Umbilical cord (tissue), 2 donors: ENCODE data around the gene VRTN. TPM values are rescaled to one million over a fixed set of nuclear protein-coding genes. Genes with fewer than 3 reads are reported as not detected.

Experiments
- DNase-seq: peaks from one replicate; pipeline ENCODE4 v3.0.0-alpha.2; 2015; ENCODE audit warnings: low spot score
- total RNA-seq: library from RNA; depleted of rRNA; stranded (reverse); fragments of >200 nt; gene quantifications from one replicate; pipeline ENCODE4 v1.2.3, GENCODE V29; 2014; ENCODE audit warnings: low replicate concordance; ENCODE audit not compliant: insufficient read depth

Gene VRTN
- total RNA-seq, 1 donor from 2014 or later: 1.2 TPM

DNA sequence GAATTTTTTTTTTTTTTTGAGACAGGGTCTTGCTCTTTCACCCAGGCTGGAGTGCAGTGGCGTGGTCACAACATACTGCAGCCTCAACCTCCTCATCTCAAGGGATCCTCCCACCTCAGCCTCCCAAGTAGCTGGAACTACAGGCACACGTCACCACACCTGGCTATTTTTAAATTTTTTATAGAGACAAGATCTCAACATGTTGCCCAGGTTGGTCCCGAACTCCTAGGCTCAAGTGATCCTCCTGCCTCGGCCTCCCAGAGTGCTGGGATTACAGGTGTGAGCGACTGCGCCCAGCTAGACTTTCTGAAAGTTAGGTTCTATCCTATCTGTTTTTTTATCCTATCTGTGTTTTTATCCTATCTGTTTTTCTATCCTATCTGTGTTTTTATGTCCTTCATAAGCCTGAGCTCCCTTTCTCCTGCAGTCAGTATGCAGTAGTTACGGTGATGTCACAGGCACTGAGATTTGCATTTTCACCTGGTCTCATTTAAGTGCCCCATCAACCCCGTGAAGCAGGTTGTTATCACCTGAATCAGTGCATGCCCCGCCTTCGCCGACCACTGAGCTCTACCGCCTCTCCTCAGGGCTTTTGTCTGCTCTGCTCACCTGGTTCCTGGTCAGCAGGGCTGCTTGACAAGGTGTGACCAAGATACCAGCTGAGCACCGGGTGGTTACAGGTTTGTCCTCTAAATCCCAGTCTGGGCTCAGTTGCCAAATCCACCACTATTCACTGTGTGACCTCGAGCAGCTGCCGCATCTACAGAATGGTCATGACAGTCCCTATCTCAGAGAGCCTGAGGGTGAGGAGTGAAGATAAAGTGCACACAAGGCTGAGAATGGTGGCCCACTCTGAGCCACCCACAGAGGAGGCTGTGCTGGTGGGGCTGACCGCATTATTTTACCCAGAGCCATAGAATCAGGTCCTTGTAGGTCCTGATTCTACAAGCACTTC lies 44.6 kb downstream of the VRTN start:
- DNase-seq: no peak

DNA sequence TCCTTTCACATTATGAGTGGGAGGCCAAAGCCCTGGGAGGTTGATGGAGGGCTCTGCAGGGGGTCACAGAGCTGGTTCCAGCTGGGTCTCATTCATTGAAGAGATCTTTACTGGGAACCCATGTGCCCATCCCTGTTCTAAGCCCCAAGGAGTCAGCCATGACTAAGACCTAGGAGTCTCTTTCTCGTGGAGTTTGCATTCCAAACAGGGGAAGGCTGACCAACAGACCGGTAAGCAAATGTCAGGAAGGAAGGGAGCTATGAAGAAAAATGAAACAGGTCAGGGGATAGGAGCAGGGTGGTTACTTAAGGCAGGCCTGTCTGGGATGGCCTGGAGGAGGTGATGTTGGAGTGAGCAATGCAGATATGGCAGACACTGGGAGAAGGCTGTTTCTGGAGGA lies 46.3 kb downstream of the VRTN start:
- no peak for DNase-seq

DNA sequence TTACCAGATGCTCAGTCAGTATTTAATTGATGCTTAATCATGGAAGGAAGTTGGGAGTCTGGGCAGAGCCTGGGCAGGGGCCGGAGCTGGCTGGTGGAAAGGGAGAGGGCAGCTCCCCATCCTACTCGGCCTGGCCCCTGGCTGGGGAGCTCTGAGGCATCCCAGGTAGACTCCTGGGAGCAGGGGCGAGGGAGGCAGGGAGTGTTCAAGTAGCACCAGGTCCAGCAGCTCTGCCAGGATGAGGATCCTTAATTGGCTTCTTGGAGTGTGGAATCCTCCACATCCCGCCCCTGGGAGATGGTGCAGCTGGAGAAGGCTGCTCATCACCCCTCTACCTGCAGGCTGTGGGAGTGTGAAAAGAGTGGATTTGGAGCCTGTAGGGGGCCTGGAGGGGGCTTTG lies 46.8 kb downstream of the VRTN start:
- no peak for DNase-seq

DNA sequence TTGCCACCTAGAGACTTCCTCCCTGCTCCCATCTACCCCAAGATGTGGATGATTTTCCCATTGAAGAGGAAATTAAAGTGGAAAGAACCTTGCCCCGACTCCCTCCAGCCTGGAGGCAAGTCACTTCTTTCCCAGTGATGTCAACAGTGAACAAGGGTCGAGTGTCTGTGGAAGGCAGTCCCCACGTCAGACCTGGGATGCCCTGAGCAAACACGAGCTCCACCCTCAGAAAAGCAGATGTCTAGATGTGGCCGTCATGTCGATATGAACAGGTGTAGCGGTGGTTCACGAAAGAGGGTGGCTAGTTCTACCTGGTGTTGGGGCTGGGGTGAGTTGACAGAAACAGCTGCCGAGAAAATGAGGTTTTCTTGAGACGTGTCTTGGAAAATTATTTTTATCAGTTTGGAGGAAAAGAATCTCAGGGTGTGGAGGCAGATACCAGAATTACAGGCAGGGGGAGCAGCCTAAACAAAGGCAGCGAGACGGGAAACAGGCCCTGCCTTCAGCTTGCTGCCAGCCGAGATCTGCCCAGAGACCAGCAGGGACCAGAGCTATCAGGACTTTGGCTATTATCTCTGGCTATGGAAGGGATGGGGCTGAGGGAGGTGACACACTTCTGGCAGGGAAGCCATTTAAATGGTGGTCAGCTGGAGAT lies 51.9 kb downstream of the VRTN start:
- no peak for DNase-seq

DNA sequence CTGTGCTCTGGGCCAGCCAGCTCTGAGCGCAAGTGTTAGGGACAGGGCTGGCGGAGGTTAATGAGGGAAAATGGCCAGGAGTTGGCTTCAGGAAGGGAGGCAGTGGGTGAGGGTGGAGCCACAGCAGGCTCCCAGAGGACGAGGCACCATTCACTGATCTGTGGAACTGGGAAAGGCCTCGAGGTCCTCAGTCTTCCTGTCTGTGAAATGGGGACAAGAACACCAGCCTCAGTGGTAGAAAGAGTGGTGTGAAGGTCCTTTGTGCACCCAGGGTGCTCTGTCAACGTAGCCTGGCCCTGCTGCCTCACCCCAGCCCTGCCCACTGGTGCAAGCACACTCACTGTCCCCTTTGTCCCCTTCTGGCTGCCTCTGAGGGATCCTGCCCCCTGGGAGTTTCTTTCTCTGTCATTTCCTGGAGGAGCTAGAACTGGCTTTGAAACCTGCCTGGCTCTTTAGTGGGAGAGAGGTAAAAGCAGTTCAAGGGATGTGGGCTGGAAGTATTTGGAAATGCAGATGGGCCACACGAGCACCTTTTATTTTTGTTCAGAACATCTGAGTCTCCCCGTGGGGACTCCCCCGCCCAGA lies 52.7 kb downstream of the VRTN start:
- DNase-seq: no peak

DNA sequence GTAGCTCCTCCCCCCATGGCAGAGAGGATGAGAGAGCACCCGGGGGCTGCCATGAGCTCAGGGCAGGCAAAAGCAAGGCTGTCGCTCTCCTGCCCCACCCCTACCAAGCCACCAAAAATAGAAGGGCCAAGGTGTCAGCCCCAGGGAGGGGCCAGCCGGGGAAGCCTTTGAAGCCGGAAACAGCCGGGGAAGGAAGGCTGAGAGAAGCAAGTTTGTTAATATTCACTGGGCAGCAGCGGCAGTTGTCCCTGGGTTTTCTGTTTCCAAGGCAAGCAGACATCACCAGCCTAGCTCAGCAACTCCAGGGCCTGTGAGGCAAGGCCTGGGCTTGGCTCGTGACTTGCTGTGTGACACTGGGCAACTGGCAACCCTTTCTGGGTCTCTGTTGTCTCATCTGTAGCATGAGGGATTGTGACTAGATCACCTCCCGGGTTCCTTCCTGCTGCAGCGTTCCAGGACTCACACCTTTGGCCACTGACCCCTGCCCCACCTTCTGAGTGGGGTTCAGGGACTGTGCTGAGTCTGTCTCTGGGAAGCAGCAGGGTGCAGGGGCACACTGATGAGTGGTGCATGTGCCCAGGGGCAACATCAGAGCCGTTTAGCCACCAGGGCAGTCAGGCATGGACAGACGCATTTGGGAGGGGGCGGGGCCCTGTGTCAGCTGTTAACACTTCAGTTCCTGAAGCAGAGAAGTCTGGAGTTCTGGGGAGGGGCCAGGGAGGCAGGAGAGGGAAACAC lies 53.4 kb downstream of the VRTN start:
- DNase-seq: peak; percentile 19

DNA sequence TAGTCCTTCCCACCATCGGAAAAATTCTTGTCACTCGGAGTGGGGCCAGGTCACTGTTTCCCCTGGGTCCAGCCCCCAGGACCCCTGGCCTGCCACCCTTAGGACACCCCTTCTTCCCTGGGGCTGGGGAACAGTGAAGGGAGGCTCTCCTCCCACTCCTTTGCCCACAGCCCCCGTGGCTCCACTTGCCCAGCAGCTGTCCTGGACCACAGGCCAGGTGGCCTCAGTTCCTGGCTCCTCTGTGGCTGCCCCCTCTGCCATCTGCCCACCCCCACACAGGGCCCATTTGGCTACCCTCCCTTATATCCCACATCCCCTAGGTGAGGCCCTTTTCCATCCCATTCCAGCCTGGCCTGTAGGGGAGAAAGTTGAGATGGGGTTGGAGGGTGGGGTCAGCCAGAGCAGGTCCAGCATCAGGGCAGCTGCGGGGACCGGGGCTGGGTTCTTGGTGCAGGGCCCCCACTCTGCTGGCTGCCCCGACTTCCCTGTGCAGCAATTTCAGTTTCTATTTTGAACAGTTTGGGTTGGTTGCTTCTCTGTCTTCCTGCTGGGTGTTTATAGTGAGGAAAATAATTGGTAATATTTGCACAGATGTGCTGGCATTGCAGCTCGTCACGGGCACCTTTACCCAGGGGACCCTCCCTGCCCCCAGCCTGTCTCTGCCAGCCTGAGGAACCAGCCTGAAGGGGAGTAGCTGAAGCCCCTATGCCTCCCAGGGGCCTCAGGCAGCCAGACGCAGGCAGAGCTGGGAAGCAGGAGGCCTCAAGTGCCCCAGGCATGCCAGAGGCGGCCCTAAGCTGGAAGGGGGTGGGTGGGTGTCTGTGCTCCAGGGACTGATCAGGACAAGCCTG lies 54.4 kb downstream of the VRTN start:
- no peak for DNase-seq

DNA sequence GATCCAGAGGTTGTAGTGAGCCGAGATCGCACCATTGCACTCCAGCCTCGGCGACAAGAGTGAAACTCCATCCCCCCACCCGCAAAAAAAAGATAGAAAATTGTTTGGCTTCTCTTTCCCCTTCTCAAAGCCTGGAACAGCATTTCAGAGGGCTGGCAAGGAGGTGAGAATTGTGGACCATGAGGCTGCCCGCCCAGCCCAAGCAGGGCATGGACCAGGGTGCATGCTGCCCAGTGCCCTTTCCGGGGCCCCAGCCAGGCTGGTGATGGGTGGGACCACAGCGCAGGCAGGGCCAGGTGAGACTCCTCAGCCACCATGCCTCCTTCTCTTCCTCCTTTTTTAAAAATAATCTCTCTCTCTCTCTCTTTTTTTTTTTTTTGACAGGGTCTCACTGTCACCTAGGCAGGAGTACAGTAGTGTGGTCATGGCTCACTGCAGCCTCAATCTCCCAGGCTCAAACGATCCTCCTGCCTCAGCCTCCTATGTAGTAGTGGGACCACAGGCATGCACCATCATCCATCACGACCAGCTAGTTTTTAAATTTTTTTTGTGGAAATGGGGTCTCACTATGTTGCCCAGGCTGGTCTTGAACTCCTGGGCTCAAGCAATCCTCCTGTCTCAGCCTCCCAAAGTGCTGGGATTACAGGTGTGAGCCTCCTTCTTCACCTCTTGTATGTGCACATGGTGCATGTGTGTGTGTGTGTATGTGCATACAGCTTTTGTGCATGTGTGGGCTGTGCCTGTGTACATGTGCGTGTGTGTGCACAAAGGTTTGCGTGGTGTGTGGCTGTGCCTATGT lies 55.5 kb downstream of the VRTN start:
- no peak for DNase-seq

DNA sequence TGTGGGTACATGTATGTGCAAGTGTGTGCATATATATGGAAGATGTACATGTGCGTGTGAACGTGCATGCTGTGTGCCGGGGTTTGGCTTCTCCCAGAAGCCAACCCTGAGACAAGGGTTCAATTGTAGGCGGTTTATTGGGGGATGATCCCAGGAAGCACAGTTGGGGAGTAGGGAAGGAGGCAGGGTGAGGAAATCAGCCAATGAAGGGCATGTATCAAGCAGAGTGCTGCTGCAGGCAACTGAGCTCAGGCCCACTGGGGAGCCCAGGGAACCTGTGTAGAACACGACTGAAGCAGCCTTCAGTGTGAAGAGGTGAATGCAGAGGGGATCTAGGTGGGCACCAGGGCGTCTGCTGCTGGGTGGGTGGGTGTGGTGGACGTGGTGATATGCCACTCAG lies 56.2 kb downstream of the VRTN start:
- DNase-seq: no peak

DNA sequence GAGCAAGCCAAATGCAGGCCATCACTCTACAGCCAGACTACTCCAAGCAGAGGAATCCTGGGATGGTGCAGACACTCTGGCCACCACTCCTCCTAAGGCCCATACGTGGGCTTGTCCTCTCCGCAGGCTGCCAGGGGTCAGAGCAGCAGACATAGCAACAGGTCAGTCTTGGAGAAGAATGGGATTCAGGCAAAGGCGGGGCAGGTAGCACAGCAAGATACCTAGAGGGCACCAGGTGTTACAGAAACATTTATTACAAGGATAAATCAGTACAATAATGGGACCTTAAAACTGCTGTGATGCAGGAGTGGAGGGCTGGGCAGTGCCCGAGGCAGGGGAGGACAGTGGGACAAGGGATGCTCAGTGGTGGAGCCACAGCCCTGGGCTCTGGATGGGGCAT lies 57.4 kb downstream of the VRTN start:
- no peak for DNase-seq

DNA sequence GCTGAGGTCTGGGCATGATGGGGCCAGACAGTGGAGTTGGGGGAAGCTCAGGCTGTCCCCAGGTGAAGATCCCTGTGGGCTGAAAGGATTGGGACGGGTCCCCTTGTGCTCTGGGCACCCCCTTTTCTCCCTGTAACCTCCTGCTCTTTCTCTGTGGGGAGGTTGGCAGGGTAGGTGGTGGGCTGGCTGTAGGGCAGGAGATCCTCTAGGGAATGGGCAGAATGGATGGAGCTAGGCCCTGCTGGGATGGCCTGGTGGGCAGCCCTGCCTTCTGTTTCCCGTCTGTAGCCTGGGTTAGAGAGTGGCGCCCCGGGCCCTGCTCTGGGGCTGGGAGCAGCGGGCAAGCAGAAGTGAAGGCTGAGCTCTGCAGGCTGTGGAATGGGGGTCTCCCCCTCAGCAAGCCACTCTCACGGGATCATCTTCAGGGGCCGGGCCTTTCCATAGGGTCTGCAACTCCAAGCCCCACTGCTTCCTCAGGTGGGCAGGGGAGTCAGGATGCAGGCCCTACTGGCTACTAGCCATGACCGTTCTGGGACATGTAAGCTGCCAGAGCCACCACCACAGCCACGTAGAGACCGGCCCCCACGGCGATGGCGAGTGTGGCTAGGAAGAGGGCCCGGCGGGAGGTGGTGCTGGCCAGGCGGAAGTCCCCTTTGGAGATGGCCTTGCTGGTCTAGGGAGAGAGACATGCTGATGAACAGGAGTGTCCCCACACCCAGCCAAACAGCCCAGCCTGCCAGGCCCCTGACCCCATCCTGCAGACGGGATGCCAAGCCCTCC lies 58.9 kb downstream of the VRTN start:
- no peak for DNase-seq

DNA sequence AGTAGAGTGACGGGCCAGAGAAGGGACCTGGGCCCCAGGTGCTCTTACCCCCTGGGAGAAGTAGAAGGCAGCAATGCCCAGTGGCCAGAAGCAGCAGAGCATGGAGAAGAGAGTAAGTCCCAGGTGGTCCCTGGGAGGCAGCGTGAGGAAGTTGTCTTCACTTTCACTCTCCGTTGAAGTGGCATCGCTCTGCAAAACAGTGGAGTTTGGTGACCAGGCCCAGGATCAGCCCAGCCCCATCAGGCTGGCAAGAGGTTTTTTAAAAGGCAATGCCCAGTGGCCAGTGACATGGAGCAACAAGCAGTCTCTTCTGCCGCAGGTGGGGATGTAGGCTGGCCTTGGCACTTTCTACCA lies 59.5 kb downstream of the VRTN start:
- no peak for DNase-seq

DNA sequence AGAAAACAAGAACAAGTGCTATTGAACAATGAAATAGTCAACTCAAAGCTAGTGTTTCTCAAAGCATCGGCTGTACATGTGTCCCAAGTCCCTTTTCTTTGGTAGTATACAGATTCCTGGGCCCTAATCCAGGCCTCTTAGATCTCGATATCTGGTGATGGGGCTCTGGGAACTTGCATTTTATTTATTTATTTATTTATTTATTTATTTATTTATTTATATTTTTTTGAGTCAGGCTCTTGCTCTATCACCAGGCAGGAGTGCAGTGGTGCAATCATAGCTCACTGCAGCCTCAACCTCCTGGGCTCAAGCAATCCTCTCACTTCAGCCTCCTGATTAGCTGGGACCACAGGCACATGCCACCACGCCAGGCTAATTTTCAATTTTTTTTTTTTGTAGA lies 60.6 kb downstream of the VRTN start:
- no peak for DNase-seq

DNA sequence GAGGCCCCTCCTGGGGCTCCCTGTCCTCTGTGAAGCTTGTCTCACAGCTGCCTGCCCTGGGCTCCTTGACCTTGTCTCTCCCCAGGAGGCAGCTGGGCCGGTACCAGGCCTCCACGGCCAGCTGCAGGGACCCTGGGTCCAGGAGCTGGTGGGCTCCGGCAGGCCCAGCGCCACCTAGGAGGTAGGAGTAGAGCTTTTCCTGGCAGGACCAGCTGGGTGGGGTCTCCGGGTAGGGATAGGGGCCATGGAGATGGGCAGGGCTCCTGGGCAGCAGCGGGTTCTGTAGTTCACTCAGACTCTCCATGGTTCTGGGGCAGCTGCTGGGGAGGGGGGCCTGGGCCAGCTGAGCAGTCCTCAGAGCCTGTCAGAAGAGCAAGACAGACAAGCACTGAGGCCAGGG lies 61.2 kb downstream of the VRTN start:
- no peak for DNase-seq

Other genes starting within 250 kb of the VRTN start
- 1.9 TPM for gene VSX2, start 109.0 kb upstream of the VRTN start, total RNA-seq
- gene ABCD4, start 45.5 kb upstream of the VRTN start, total RNA-seq: 47.7 TPM
- not detected for gene SYNDIG1L, start 77.7 kb downstream of the VRTN start, total RNA-seq
- 95.8 TPM for gene NPC2, start 144.8 kb downstream of the VRTN start, total RNA-seq
- gene ISCA2, start 145.3 kb downstream of the VRTN start, total RNA-seq: 42.4 TPM